Stomach (tissue), 4 donors: Measurements from ENCODE around the gene GALNT17.

Experiments used
- POLR2A ChIP-seq, 4 donors: fragments of 450-650 bp; IDR thresholded peaks; one replicate each; pipeline ENCODE4 v1.6.1; 2016; ENCODE audit warnings: antibody characterized with exemption in 4 of 4, control low read depth in 2 of 4, mild to moderate bottlenecking in 1 of 4, moderate library complexity in 1 of 4
- POLR2AphosphoS5 ChIP-seq, 3 donors: sonication (generic); formaldehyde crosslinking; IDR thresholded peaks; one replicate each; pipeline ENCODE4 v1.6.1; 2016; ENCODE audit warnings: antibody characterized with exemption in 3 of 3
- TF ChIP-seq, protein P1 (sequence below), 7 experiments: fragments of 450-650 bp in 4 of 7; fragments of 200-600 bp in 3 of 7; sonication (generic) in 3 of 7; IDR thresholded peaks; one replicate each; pipeline ENCODE4 v1.5.1; 2016 to 2019; ENCODE audit warnings: antibody characterized with exemption in 7 of 7, control low read depth in 2 of 7, mild to moderate bottlenecking in 1 of 7

DNA sequence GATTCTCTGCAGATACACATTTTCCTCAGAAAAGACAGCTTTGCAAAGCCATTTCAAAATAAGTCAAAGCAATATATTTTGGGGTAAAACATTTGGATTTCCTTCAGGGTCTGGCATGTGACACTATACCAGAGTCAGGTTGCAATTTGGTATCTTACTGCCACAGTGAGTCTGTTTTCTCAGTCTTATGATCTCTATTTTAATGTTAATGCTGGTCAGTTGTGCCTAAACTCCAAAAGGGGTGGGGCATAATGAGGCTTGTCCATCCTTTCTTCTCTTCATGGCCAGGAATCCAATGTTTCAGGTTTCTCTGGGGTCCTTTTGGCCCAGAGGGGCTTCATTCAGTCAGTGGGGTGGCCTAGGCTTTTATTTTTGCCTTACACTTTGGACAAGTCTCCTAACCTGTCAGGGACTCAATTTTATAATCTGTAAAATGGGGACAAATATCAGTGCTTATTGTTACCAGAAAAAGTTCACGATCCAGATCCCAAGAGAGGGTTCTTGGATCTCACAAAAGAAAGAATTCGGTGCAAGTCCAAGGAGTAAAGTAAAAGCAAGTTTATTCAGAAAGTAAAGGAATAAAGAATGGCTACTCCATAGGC lies 341.5 kb downstream of the GALNT17 start:
- no peak for TF ChIP-seq POLR2A (IDR thresholded peaks at IDR 0.05)
- TF ChIP-seq, protein P1, sequence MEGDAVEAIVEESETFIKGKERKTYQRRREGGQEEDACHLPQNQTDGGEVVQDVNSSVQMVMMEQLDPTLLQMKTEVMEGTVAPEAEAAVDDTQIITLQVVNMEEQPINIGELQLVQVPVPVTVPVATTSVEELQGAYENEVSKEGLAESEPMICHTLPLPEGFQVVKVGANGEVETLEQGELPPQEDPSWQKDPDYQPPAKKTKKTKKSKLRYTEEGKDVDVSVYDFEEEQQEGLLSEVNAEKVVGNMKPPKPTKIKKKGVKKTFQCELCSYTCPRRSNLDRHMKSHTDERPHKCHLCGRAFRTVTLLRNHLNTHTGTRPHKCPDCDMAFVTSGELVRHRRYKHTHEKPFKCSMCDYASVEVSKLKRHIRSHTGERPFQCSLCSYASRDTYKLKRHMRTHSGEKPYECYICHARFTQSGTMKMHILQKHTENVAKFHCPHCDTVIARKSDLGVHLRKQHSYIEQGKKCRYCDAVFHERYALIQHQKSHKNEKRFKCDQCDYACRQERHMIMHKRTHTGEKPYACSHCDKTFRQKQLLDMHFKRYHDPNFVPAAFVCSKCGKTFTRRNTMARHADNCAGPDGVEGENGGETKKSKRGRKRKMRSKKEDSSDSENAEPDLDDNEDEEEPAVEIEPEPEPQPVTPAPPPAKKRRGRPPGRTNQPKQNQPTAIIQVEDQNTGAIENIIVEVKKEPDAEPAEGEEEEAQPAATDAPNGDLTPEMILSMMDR (IDR thresholded peaks at IDR 0.05), result no peak
- no peak for TF ChIP-seq POLR2AphosphoS5 (IDR thresholded peaks at IDR 0.05)
